Neuronal stem cell (in vitro differentiated cells): ENCODE results near the gene VDAC1.
"Not testable (repeated sequence)": the region's sequence is repeated elsewhere in the genome, so short reads cannot be mapped to it uniquely, and the experiment has no call there.

Experiments used
- DNase-seq: peaks from one replicate; pipeline ENCODE4 v3.0.0-alpha.2; 2013; ENCODE audit warnings: low spot score
- H2AFZ ChIP-seq: one replicate; pipeline ENCODE4 v1.6.1; 2013; ENCODE audit warnings: mild to moderate bottlenecking, low read length, inconsistent platforms
- H2AK5ac ChIP-seq: 2 replicates; pipeline ENCODE4 v1.6.1; 2013; ENCODE audit warnings: low read depth, mild to moderate bottlenecking, inconsistent platforms, low read length, moderate library complexity, mixed read lengths
- H2BK120ac ChIP-seq: 2 replicates; pipeline ENCODE4 v1.6.1; 2013; ENCODE audit warnings: low read depth, mild to moderate bottlenecking, inconsistent platforms, low read length, moderate library complexity, mixed read lengths
- H2BK12ac ChIP-seq: one replicate; pipeline ENCODE4 v1.6.1; 2013; ENCODE audit warnings: low read length, inconsistent platforms
- H2BK15ac ChIP-seq: 2 replicates; pipeline ENCODE4 v1.6.1; 2013; ENCODE audit warnings: mild to moderate bottlenecking, low read length, inconsistent platforms, mixed read lengths
- H2BK5ac ChIP-seq: one replicate; pipeline ENCODE4 v1.6.1; 2013; ENCODE audit warnings: inconsistent platforms, mild to moderate bottlenecking, low read length, moderate library complexity
- H3K14ac ChIP-seq: one replicate; pipeline ENCODE4 v1.6.1; 2013; ENCODE audit warnings: low read length, inconsistent platforms
- H3K18ac ChIP-seq: 2 replicates; pipeline ENCODE4 v1.6.1; 2013; ENCODE audit warnings: low read length, inconsistent platforms
- H3K23ac ChIP-seq: 2 replicates; pipeline ENCODE4 v1.6.1; 2013; ENCODE audit warnings: low read depth, mild to moderate bottlenecking, mixed read lengths, low read length, inconsistent platforms; ENCODE audit not compliant: poor library complexity
- H3K27ac ChIP-seq: replicated peaks from 3 replicates; pipeline ENCODE4 v1.5.1; 2013; ENCODE audit warnings: low read length, inconsistent platforms
- H3K27me3 ChIP-seq, 3 experiments: 2 replicates each; pipeline ENCODE4 v1.6.1; 2013; ENCODE audit warnings: low read length in 3 of 3, mild to moderate bottlenecking in 2 of 3, inconsistent platforms in 1 of 3, low read depth in 1 of 3, mixed read lengths in 1 of 3, moderate library complexity in 1 of 3; ENCODE audit not compliant: control insufficient read depth in 3 of 3, insufficient read depth in 3 of 3
- H3K36me3 ChIP-seq, 2 donors: replicated peaks in 1 of 2; 2 replicates each; pipeline ENCODE4 v1.6.1; 2013; ENCODE audit warnings: low read length in 2 of 2; ENCODE audit not compliant: control insufficient read depth in 2 of 2, insufficient read depth in 2 of 2
- H3K4ac ChIP-seq: 2 replicates; pipeline ENCODE4 v1.6.1; 2013; ENCODE audit warnings: inconsistent platforms, mild to moderate bottlenecking, low read length, moderate library complexity
- H3K4me1 ChIP-seq, 2 donors: 1 replicate in 1 of 2; 2 replicates in 1 of 2; pipeline ENCODE4 v1.6.1; 2013; ENCODE audit warnings: low read length in 2 of 2, low read depth in 1 of 2; ENCODE audit not compliant: control insufficient read depth in 2 of 2, insufficient read depth in 1 of 2
- H3K4me2 ChIP-seq: one replicate; pipeline ENCODE4 v1.6.1; 2013; ENCODE audit warnings: mild to moderate bottlenecking, low read length, inconsistent platforms; ENCODE audit not compliant: insufficient read depth, poor library complexity, severe bottlenecking
- H3K4me3 ChIP-seq, 2 donors: 2 replicates each; pipeline ENCODE4 v1.5.1; 2013; ENCODE audit warnings: low read length in 2 of 2, mild to moderate bottlenecking in 2 of 2, inconsistent platforms in 1 of 2, moderate library complexity in 1 of 2
- H3K79me1 ChIP-seq: one replicate; pipeline ENCODE4 v1.6.1; 2013; ENCODE audit warnings: low read depth, mild to moderate bottlenecking, inconsistent platforms, low read length, moderate library complexity
- H3K9ac ChIP-seq: one replicate; pipeline ENCODE4 v1.6.1; 2013; ENCODE audit warnings: mild to moderate bottlenecking, low read depth, low read length, inconsistent platforms; ENCODE audit not compliant: poor library complexity
- H3K9me3 ChIP-seq, 2 donors: replicated peaks in 1 of 2; 2 replicates each; pipeline versions ENCODE3 to v1.6.1; 2013; ENCODE audit warnings: low read length in 2 of 2, mild to moderate bottlenecking in 2 of 2, inconsistent platforms in 1 of 2, low read depth in 1 of 2, mixed read lengths in 1 of 2, moderate library complexity in 1 of 2; ENCODE audit not compliant: control insufficient read depth in 2 of 2, insufficient read depth in 1 of 2
- H4K8ac ChIP-seq: one replicate; pipeline ENCODE4 v1.6.1; 2013; ENCODE audit warnings: low read depth, mild to moderate bottlenecking, inconsistent platforms, low read length, moderate library complexity
- H4K91ac ChIP-seq: one replicate; pipeline ENCODE4 v1.6.1; 2013; ENCODE audit warnings: low read length, low read depth, mild to moderate bottlenecking, inconsistent platforms; ENCODE audit not compliant: poor library complexity
- WGBS, 2 donors: extraction: QIAGEN DNeasy Blood & Tissue Kit; methylation state at CpG; one replicate each; pipeline ENCODE4 v1.1.7; 2013; ENCODE audit warnings: missing lambda C conversion rate in 2 of 2, mixed read lengths in 1 of 2; ENCODE audit not compliant: insufficient read length in 2 of 2, insufficient replicate concordance in 1 of 2; ENCODE audit errors: extremely low coverage in 2 of 2; 5-methylcytosine and 5-hydroxymethylcytosine counted together

VDAC1 gene

GRCh38 chr5:133977161-133977787 is 27.5 kb downstream of the VDAC1 start:
- no peak overlapping the region for H3K14ac ChIP-seq
- no peaks in the 10 kb centered on the region for H3K9me3 ChIP-seq
- no peak overlapping the region for H2BK12ac ChIP-seq
- H2BK5ac ChIP-seq = no peak overlapping the region
- H3K36me3 ChIP-seq = peaks cover 35 to 96% of the 10 kb centered on the region in 2 donors
- no peak overlapping the region for H2BK15ac ChIP-seq
- no peak overlapping the region for H2AFZ ChIP-seq
- no peak overlapping the region for H3K9ac ChIP-seq
- H3K27me3 ChIP-seq = no peaks in the 10 kb centered on the region
- H3K23ac ChIP-seq = no peak overlapping the region
- WGBS, 2 donors = no CpG with 5 or more reads among the region's 5 CpGs
- H3K4ac ChIP-seq = no peak overlapping the region
- H3K4me3 ChIP-seq = no peak overlapping the region
- peaks cover 2% of the 10 kb centered on the region for H3K79me1 ChIP-seq
- no peaks in the 10 kb centered on the region for H3K4me1 ChIP-seq
- no peak for DNase-seq
- no peak overlapping the region for H3K4me2 ChIP-seq
- H2AK5ac ChIP-seq = no peak overlapping the region
- no peak overlapping the region for H3K27ac ChIP-seq
- no peak overlapping the region for H4K91ac ChIP-seq
- H3K18ac ChIP-seq = no peak overlapping the region
- no peak overlapping the region for H2BK120ac ChIP-seq
- no peak overlapping the region for H4K8ac ChIP-seq

- not testable (repeated sequence) for H2BK5ac ChIP-seq, H3K4ac ChIP-seq, H2BK15ac ChIP-seq, H2BK120ac ChIP-seq, H3K4me2 ChIP-seq, H4K91ac ChIP-seq, H3K9me3 ChIP-seq, H3K18ac ChIP-seq, H2AK5ac ChIP-seq, H3K27me3 ChIP-seq, H3K79me1 ChIP-seq, H3K9ac ChIP-seq, H3K4me1 ChIP-seq, H3K4me3 ChIP-seq, H3K23ac ChIP-seq, H2BK12ac ChIP-seq, H3K27ac ChIP-seq, DNase-seq, H3K14ac ChIP-seq, H2AFZ ChIP-seq
- Histone ChIP-seq H4K8ac (peak overlapping the region; percentile 17), H3K36me3 (peaks cover 33 to 89% of the 10 kb centered on the region in 2 donors)
- WGBS, 2 donors = no CpG with 5 or more reads among the region's 16 CpGs
Observed at GRCh38 chr5:133975546-133975945, 29.2 kb downstream of the VDAC1 start.

GRCh38 chr5:133974142-133974541 is 30.6 kb downstream of the VDAC1 start:
- H2AK5ac ChIP-seq = no peak overlapping the region
- H3K14ac ChIP-seq = no peak overlapping the region
- H3K4me3 ChIP-seq = no peak overlapping the region
- H4K8ac ChIP-seq = no peak overlapping the region
- WGBS, 2 donors = no CpG with 5 or more reads among the region's 6 CpGs
- H3K79me1 ChIP-seq = peaks cover 2% of the 10 kb centered on the region
- no peak overlapping the region for H3K9ac ChIP-seq
- H3K4me2 ChIP-seq = no peak overlapping the region
- H2AFZ ChIP-seq = no peak overlapping the region
- H3K4me1 ChIP-seq = no peaks in the 10 kb centered on the region
- no peaks in the 10 kb centered on the region for H3K27me3 ChIP-seq
- no peak for DNase-seq
- peaks cover 30 to 77% of the 10 kb centered on the region in 2 donors for H3K36me3 ChIP-seq
- H3K23ac ChIP-seq = no peak overlapping the region
- H2BK12ac ChIP-seq = no peak overlapping the region
- no peak overlapping the region for H2BK5ac ChIP-seq
- H3K27ac ChIP-seq = no peak overlapping the region
- no peak overlapping the region for H2BK120ac ChIP-seq
- no peaks in the 10 kb centered on the region for H3K9me3 ChIP-seq
- H3K4ac ChIP-seq = no peak overlapping the region
- no peak overlapping the region for H3K18ac ChIP-seq
- H2BK15ac ChIP-seq = no peak overlapping the region
- no peak overlapping the region for H4K91ac ChIP-seq

- Histone ChIP-seq H3K36me3 (peaks cover 19 to 41% of the 10 kb centered on the region in 2 donors), H3K4me1 (peaks cover 1 to 4% of the 10 kb centered on the region in 2 donors), H3K23ac (no peak overlapping the region), H3K4ac (no peak overlapping the region), H3K14ac (no peak overlapping the region), H3K9ac (no peak overlapping the region), H3K9me3 (no peaks in the 10 kb centered on the region), H4K8ac (no peak overlapping the region), H3K27ac (no peak overlapping the region), H2BK15ac (no peak overlapping the region), H3K79me1 (peaks cover 9% of the 10 kb centered on the region), H3K4me3 (no peak overlapping the region), H2BK120ac (no peak overlapping the region), H2AFZ (no peak overlapping the region), H3K4me2 (no peak overlapping the region), H3K18ac (no peak overlapping the region), H2BK12ac (no peak overlapping the region), H4K91ac (no peak overlapping the region), H3K27me3 (no peaks in the 10 kb centered on the region), H2AK5ac (no peak overlapping the region), H2BK5ac (no peak overlapping the region)
- WGBS, 2 donors = no CpG with 5 or more reads among the region's 2 CpGs
- no peak for DNase-seq
Observed at GRCh38 chr5:133970325-133970909, 34.4 kb downstream of the VDAC1 start.
